ENCODE measurements around the gene STOML1. TPM values are rescaled to one million over a fixed set of nuclear protein-coding genes. Genes with fewer than 3 reads are reported as not detected.

STOML1 gene
- total and polyA plus RNA-seq, 2 experiments from 2014 or later = 2.3 to 2.4 TPM

DNA sequence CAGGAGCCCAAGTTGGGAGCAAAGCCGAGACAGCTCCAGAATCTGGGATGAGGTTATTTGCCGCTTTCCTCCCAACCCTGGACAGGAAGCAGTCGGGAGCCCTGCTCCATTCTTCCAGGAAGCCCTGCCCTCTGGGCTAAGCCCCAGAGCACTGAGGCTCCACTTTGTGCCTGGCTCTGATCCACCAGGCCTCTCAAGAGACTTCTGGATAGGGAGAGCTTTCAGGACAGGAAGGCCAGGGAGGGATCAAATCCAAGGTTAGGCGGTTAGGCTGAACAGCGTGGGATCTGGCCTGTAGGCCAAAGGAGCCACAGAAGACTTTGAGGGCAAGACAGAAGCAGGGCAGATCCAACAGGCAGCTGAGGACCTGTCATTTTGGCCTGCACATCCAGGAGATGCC, 835 bp downstream of the STOML1 start (continued):
- TF ChIP-seq STAT1 (IDR thresholded peaks at IDR 0.05; ENCODE audit: unreplicated experiment) (no peak), JUNB (IDR thresholded peaks at IDR 0.05; ENCODE audit: unreplicated experiment) (no peak), CREB1 (CRISPR knock-in tag; IDR thresholded peaks at IDR 0.05; ENCODE audit: low read depth) (no peak), ZNF331 (CRISPR knock-in tag; IDR thresholded peaks at IDR 0.05; ENCODE audit: low read depth) (no peak), POLR2AphosphoS5 (IDR thresholded peaks at IDR 0.05; ENCODE audit: low read depth) (no peak), EZH2 (IDR thresholded peaks at IDR 0.05; ENCODE audit: low read depth, unreplicated experiment) (no peak)
- TF ChIP-seq, protein P1, sequence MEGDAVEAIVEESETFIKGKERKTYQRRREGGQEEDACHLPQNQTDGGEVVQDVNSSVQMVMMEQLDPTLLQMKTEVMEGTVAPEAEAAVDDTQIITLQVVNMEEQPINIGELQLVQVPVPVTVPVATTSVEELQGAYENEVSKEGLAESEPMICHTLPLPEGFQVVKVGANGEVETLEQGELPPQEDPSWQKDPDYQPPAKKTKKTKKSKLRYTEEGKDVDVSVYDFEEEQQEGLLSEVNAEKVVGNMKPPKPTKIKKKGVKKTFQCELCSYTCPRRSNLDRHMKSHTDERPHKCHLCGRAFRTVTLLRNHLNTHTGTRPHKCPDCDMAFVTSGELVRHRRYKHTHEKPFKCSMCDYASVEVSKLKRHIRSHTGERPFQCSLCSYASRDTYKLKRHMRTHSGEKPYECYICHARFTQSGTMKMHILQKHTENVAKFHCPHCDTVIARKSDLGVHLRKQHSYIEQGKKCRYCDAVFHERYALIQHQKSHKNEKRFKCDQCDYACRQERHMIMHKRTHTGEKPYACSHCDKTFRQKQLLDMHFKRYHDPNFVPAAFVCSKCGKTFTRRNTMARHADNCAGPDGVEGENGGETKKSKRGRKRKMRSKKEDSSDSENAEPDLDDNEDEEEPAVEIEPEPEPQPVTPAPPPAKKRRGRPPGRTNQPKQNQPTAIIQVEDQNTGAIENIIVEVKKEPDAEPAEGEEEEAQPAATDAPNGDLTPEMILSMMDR (conservative IDR thresholded peaks at IDR 0.05; ENCODE audit: low read depth in 2 of 2) = no peak
- TF ChIP-seq, protein P2, sequence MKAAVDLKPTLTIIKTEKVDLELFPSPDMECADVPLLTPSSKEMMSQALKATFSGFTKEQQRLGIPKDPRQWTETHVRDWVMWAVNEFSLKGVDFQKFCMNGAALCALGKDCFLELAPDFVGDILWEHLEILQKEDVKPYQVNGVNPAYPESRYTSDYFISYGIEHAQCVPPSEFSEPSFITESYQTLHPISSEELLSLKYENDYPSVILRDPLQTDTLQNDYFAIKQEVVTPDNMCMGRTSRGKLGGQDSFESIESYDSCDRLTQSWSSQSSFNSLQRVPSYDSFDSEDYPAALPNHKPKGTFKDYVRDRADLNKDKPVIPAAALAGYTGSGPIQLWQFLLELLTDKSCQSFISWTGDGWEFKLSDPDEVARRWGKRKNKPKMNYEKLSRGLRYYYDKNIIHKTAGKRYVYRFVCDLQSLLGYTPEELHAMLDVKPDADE (IDR thresholded peaks at IDR 0.05) = no peak

DNA sequence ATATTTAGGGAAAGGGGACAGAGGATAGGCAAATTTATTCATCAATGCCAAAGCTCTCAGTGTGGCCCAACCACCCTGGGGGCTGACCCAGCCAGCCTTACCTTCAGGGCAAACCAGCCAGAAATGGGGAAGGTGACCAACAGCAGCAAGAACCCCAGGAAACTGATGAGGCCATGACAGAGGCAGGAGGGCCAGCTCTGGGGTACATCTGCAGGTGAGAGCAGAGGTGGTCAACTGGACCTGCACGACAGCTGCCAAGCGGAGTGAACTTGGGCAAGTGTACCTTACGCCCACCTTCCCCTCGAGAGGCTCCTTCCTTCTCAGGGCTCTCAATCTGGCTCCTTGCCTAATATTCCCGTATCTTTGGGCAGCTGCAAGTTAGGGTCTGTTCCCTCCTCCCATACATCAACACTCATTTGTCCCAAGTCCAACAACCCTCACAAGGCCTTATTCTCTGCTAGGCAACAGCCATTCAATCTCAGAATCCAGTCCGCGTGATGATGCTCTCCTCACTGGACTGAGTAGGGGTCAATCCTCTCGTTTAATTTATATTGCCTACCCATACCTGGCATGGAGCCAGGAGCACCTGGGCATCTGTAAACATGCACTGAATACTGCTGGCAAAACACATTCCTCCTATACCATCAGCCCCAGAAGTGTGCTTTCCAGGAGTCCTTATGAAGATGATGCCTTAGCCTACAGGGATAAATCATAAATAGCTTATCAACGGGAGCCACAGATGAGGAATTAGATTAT, 1.7 kb downstream of the STOML1 start:
- Histone ChIP-seq H3K79me2 (replicated peaks; ENCODE audit: insufficient read depth) (peaks cover 4% of the 10 kb centered on the region), H3K27me3 (ENCODE audit: insufficient read depth) (peaks cover 4% of the 10 kb centered on the region; the same call in 1 of the 2 replicates), H3K4me3 (no peak overlapping the region), H3K4me1 (ENCODE audit: insufficient read depth) (peaks cover 6% of the 10 kb centered on the region), H4K20me1 (replicated peaks; ENCODE audit: insufficient read depth) (no peaks in the 10 kb centered on the region), H3K27ac (ENCODE audit: low read depth) (no peak overlapping the region), H3K9me2 (ENCODE audit: insufficient read depth) (no peaks in the 10 kb centered on the region), H3K36me3 (ENCODE audit: insufficient read depth) (no peaks in the 10 kb centered on the region), H2AFZ (no peak overlapping the region), H3K4me2 (no peak overlapping the region), H3F3A (replicated peaks; ENCODE audit: low read depth) (no peaks in the 10 kb centered on the region)
- TF ChIP-seq POLR2AphosphoS5 (IDR thresholded peaks at IDR 0.05; ENCODE audit: low read depth) (no peak), EZH2 (IDR thresholded peaks at IDR 0.05; ENCODE audit: low read depth, unreplicated experiment) (no peak), EZH2phosphoT487 (IDR thresholded peaks at IDR 0.05; ENCODE audit: unreplicated experiment) (no peak), ZNF114 (CRISPR knock-in tag; IDR thresholded peaks at IDR 0.05) (no peak), ZNF331 (CRISPR knock-in tag; IDR thresholded peaks at IDR 0.05; ENCODE audit: low read depth) (no peak)
- no peaks in the 10 kb centered on the region for H3K36me3 Mint-ChIP-seq (ENCODE audit: low read depth)
- no peak overlapping the region for H3K27ac Mint-ChIP-seq
- DNase-seq (ENCODE audit: low spot score) (no peak), ATAC-seq (no peak)
- H3K4me1 Mint-ChIP-seq = peaks cover 7% of the 10 kb centered on the region; the same call in 2 of the 3 replicates
- H3K9me3 Mint-ChIP-seq = no peaks in the 10 kb centered on the region
- H3K27me3 Mint-ChIP-seq (ENCODE audit: insufficient read depth, low read depth, poor library complexity) = peaks cover 26% of the 10 kb centered on the region
- H3K4me3 Mint-ChIP-seq = no peak overlapping the region; the same call in 1 of the 3 replicates
